Stimulated activated CD4-positive, alpha-beta T cell treated with anti-CD3 and anti-CD28 coated beads, Interleukin-4, amount 100 ng/mL, for 1 hour (primary cell): Measurements from ENCODE around the gene WAC.
A peak's percentile ranks its signal among the peaks of the same experiment; 100 is the strongest.
"Not testable (repeated sequence)": the region's sequence is repeated elsewhere in the genome, so short reads cannot be mapped to it uniquely, and the experiment has no call there.

ENCODE experiments used
- DNase-seq: peaks from one replicate; pipeline ENCODE4 v3.0.0-alpha.2; 2020

Gene WAC

GRCh38 chr10:28619455-28619854 is 86.5 kb downstream of the WAC start:
- DNase-seq, result no peak

GRCh38 chr10:28620251-28620650 is 87.3 kb downstream of the WAC start:
- no peak for DNase-seq

GRCh38 chr10:28623483-28623882 is 90.6 kb downstream of the WAC start:
- no peak for DNase-seq

DNA sequence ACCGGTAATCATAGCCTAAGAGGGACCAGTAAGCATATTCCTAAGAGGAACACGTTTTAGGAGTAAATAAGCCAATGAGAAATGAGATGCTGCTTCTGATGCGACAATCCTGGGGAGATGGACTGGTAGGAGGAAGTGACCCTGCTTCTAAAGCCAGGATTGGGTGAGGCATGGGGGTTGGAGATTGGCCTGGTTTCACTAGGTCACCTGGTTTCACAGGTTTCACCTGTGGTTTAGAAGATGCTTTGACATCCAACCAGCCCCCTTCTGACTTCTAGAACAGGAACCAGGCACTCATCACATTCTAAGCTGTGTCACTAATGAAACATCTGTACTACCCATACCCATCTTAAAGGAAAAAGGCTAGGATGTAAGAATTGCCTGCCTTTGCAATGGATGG is 91.4 kb downstream of the WAC start:
- no peak for DNase-seq

DNA sequence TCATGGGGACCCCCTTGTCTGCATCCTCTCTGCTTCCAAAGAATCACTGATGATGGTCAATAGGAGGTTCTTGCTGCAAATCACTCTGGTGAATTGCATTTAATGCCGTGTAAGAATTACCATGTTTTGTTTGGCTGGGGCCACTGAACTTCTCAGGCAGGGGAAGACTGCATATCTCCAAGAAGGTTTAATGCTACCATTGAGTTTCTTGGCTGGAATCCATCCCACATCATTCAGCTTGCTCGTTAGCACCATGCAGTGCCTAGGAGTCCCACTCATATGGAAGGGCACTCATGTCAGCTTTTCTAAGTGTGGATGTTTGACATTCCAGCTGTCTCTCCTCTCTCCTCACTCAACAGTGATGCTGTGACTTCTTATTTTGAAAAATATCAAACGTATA is 94.2 kb downstream of the WAC start:
- DNase-seq, result no peak

- DNase-seq, result peak; percentile 67
Measured at GRCh38 chr10:28628184-28628893, 95.4 kb downstream of the WAC start.

GRCh38 chr10:28631896-28632583 is 99.1 kb downstream of the WAC start:
- DNase-seq, result no peak

DNA sequence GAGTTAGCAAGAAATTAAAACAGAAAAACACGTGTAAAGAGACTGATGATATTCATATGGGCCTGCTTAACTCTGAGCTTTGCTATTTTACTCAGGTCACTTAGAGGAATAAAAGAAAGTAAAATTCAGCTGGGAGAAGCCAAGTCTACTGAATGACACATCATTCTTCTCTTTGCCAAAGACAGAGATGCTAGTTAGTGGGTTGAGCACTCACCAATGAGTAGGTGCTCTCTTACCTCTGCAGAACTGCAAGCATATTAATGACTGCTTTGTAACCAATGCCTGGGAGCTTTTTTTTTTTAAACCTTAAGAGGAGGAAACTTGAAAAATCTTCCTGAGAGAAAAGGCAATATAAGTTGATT is 99.6 kb downstream of the WAC start:
- no peak for DNase-seq

DNA sequence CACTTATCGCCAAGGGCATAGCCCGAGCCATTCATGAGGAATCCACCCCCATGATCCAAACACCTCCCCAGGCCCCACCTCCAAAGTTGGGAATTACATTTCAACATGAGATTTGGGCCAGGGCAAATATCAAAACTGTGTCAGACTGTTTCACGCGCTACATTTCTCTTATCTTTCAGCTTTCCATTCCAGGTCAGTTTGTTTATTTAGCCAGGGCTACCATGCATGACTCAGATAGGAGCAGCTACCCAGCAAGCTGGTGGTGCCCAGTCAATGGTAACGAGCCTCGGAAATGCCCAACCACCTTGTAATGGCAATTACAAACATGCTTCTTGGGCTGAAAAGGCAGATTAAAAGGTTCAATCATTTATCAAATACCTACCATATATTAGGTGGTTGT is 100.8 kb downstream of the WAC start:
- DNase-seq, result no peak

GRCh38 chr10:28637346-28637745 is 104.4 kb downstream of the WAC start:
- no peak for DNase-seq

GRCh38 chr10:28638392-28638791 is 105.5 kb downstream of the WAC start:
- no peak for DNase-seq

DNA sequence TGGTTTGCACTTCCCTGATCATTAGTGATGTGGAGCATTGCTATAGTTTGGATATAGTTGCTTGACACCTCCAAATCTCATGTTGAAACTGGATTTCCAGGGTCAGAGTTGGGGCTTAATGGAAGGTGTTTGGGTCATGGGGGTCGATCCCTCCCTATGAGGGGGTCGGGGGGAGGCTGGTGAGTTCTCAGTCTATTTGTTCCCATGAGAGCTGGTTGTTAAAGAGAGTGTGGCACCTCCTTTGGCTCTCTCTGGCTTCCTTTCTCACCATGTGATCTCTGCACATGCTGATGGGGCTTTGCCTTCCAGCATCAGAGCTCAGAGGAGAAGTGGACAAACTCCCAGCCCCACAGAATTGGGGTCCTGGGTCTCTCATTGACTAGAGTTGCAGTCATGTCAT is 107.6 kb downstream of the WAC start:
- no peak for DNase-seq

DNA sequence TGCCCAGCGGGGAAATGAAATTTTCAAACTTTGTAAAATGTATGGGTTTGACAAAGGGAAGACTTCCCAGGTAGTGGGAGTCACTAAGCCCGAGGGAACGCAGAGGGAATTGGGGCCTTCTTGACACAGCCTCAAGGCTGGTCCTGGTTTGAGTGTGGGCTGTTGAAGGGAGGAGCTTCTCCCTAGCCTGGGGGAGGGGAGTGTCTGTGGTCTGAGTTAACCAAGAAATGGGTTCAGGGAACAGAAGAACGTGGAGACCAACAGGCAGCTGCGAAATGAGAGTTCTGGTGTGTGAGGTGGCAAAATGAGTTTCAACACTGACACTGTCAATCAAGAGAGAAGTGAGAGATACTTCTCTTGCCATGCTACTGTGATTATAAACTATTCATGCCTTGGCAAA is 111.7 kb downstream of the WAC start:
- DNase-seq, result no peak

DNA sequence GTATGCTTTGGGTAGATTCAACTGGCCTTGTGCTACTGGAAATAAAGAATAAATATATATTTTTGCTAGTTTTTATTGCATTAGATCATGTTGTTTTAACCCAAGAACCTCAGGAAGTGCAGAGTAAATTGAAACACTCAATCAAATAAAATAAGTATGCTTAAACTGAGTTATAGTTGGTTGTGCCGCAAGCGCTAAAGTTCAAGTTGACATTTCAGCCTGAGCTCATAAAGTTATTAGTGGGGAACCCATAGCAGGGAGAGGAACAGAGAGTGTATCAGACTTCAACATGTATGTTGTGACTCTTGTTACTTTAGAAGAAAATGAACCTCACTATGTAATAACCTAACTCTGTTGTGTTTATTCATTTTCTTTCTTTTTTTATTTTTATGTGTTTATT is 119.2 kb downstream of the WAC start:
- no peak for DNase-seq

DNA sequence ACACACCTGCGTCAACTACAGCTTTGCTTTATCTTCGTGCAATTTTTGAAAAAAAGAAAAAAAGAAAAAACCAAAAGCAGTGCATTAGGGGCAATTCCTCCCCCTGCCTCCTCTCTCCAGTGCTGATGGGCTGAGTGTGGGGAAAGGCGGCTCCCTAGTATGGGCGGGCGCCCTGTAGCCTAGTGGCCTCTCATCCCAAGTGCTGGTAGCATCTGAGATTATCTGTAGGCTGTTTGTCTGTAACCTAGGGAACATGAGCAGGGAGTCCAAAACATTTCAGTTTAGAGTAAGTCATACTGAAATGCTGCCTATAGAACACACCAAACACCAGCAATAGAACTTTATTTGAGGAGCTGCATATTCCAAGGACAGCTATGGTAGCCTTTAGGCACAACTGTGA is 119.8 kb downstream of the WAC start:
- no peak for DNase-seq

- DNase-seq, result not testable (repeated sequence)
Measured at GRCh38 chr10:28658824-28659223, 125.9 kb downstream of the WAC start.

GRCh38 chr10:28661035-28661434 is 128.1 kb downstream of the WAC start:
- no peak for DNase-seq

- DNase-seq, result peak; percentile 63
Measured at GRCh38 chr10:28663576-28664368, 130.9 kb downstream of the WAC start.

GRCh38 chr10:28664369-28664740 is 131.4 kb downstream of the WAC start:
- DNase-seq, result no peak

DNA sequence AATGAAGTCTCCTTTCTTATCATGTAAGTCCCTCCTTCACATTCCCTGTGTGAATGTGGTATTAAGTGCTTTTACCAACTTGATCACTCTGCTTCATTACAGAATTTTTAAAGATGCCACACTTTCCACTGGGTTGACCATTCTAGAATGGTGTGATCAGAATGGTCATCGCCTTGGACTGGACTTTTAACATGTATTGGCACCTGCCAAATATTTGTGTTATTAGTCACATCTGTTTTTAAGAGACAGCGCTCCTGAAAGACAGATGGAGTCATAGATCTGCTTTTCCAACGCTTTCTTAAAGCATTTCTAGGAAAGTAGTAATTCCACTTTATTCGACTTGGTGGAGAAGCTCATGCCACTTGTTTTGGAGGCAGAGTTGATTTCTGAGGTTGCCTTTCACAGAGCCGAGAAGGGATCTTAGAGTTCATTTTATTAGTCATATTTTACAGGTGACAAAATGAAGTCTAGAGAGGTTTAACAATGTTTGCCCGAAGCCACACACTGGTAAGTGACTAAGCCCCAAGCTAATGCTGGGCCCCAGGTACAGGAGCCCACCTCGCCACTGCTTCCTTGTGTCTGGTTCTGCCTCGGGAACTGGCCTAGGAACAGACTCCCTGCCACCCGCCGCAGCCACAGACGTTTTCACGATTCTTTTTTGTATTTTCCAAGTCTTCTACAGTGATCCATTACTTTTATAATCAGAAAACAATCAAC is 134.0 kb downstream of the WAC start:
- DNase-seq, result no peak

DNA sequence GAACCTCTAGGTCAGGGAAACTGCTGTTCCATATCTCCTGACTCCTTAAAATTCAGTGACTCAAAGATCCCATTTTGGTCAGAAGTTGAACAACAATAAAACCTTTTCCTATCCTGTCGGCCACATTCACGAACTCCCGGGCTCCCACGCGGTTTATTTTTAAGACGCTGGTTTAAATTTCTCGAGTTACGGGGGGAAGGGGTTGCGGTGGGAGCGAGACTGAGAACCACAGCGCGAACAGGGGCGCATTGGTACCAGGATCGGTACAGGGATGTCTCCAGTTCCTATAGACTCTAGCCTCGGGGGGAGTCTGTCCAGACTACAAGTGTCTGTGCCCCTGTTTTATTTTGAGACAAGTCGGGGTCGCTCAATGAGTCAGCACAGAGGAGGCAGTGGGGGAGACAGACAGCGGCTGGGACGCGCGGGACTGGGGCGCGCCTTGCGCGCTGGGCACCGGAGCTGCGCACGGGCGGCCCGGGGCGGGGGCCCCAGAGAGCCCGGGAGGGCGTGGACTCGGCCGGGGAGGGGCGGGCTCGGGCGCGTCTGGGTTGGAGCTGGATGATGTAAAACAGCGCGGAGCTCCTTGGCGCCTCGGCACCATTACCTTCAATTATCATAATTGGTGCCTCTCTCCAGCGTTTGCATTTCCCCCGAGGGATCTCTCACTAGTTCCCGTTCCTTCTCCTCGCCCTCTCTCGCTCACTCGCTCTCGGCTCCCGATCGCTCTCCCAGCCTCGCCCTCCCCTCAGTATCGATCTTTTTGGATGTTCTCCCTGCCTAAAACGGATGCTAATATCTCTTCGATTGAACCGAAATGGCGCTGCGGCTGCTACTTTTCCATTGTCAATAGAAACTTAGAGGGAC is 135.7 kb downstream of the WAC start:
- DNase-seq, result peak; percentile 47
